ENCODE data around the gene TMC7. TPM values are rescaled to one million over a fixed set of nuclear protein-coding genes. Genes with fewer than 3 reads are reported as not detected.

TMC7 gene
- total and polyA plus RNA-seq, 9 of the 15 experiments (the other 6 are each of a cell fraction or from before 2014, with no cell fraction given): 0.08 to 2.0 (median 1.5) TPM

DNA sequence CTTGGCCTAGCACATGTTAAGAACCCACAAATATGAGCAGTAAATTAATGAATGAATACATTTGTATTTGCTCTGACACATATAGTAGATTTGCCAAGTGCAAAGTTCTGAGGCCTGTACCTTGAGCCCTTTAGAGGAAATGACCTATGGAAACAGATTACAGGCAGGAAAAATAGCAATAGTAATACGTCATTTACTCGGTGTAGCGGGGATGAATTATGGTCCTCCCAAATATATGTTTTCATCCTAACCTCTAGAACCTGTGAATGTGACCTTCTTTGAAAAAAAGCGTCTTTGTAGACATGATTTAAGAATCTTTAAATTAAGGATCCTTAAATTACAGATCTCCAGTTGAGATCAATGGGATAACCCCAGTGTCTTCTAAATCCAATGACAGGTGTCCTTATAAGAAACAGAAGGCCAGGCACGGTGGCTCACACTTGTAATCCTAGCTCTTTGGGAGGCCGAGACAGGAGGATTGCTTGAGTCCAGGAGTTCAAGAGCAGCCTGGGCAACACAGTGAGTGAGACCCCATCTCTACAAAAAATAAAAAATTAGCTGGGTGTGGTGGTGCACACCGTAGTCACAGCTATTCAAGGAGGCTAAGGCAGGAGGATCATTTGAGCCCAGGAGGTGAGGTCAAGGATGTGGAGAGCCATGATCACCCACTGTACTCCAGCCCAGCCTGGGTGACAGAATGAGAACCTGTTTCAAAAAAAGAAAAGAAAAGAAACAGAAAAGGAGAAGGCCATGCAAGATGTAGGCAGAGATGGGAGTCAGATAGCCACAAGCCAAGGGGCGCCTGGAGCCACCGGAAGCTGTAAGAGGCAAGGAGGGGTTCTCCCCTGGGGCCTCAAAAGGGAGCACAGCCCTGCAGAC lies 124.9 kb downstream of the TMC7 start:
- in situ Hi-C loops (cut with MboI): no loop called here
- no peak for FAIRE-seq
- H3K4me2 ChIP-seq (ENCODE audit: insufficient read depth, low read length): no peak overlapping the region
- TF ChIP-seq CREB1 (IDR thresholded peaks at IDR 0.05) (no peak), CREB1 (CRISPR knock-in tag; IDR thresholded peaks at IDR 0.05) (no peak), ZNF384 (IDR thresholded peaks at IDR 0.05; ENCODE audit: low read depth, low read length) (no peak), ZBTB43 (CRISPR knock-in tag; IDR thresholded peaks at IDR 0.05) (no peak), PTTG1 (tag; IDR thresholded peaks at IDR 0.05; ENCODE audit: low read depth) (no peak), SREBF2 (CRISPR knock-in tag; IDR thresholded peaks at IDR 0.05) (no peak), TAF7 (tag; IDR thresholded peaks at IDR 0.05) (no peak), GABPB1 (CRISPR knock-in tag; IDR thresholded peaks at IDR 0.05) (no peak), GMEB1 (CRISPR knock-in tag; IDR thresholded peaks at IDR 0.05) (no peak), HBP1 (CRISPR knock-in tag; IDR thresholded peaks at IDR 0.05) (no peak)
- TF ChIP-seq, protein P1, sequence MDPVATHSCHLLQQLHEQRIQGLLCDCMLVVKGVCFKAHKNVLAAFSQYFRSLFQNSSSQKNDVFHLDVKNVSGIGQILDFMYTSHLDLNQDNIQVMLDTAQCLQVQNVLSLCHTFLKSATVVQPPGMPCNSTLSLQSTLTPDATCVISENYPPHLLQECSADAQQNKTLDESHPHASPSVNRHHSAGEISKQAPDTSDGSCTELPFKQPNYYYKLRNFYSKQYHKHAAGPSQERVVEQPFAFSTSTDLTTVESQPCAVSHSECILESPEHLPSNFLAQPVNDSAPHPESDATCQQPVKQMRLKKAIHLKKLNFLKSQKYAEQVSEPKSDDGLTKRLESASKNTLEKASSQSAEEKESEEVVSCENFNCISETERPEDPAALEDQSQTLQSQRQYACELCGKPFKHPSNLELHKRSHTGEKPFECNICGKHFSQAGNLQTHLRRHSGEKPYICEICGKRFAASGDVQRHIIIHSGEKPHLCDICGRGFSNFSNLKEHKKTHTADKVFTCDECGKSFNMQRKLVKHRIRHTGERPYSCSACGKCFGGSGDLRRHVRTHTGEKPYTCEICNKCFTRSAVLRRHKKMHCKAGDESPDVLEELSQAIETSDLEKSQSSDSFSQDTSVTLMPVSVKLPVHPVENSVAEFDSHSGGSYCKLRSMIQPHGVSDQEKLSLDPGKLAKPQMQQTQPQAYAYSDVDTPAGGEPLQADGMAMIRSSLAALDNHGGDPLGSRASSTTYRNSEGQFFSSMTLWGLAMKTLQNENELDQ (CRISPR knock-in tag; IDR thresholded peaks at IDR 0.05; ENCODE audit: borderline replicate concordance): no peak

More for the DNA sequence above, 124.9 kb downstream of the TMC7 start:
- intact Hi-C loops (cut with micrococcal nuclease): no loop called here
- no peak overlapping the region for H3K9ac ChIP-seq (ENCODE audit: insufficient read depth in 1 of 2, low read depth in 2 of 2, low read length in 2 of 2)
- H3K27ac ChIP-seq (ENCODE audit: extremely low read depth, low read depth, low read length): no peak overlapping the region
- BruUV-seq (replicated peaks): no TSS peak
- DNase-seq (ENCODE audit: extremely low read depth in 1 of 4, low spot score in 3 of 4) (no peak), ATAC-seq (no peak)
- no peaks in the 10 kb centered on the region for H3K9me1 ChIP-seq (ENCODE audit: control insufficient read depth, insufficient read depth, low read length)
- H3K27me3 ChIP-seq (ENCODE audit: control insufficient read depth in 2 of 2, insufficient read depth in 2 of 2, low read length in 2 of 2): peaks cover 3 to 5% of the 10 kb centered on the region in 2 experiments; a peak in 1 of 5 replicates
- no peak overlapping the region for H2AFZ ChIP-seq (ENCODE audit: low read depth, low read length)
- ChIA-PET POLR2A (interaction anchor here (0.6 to 1.7 kb wide), 7 partner anchors 8 to 86 kb away, joined by 3 to 6 read pairs (median 3); no protein-coding TSS in a partner anchor), CTCF (ENCODE audit: low intra/inter-chr PET ratio) (no interaction called here)
- H3K79me2 ChIP-seq (ENCODE audit: control insufficient read depth, insufficient read depth, low read length): no peaks in the 10 kb centered on the region
- no peaks in the 10 kb centered on the region for H3K9me3 ChIP-seq (replicated peaks; ENCODE audit: control insufficient read depth, insufficient read depth, low read depth, low read length)
- H3K36me3 ChIP-seq (ENCODE audit: control insufficient read depth, insufficient read depth, low read length): no peaks in the 10 kb centered on the region
- 58% methylated on average over 9 of the region's 9 CpGs for WGBS (ENCODE audit: insufficient coverage, low coverage, missing lambda C conversion rate)
- no peaks in the 10 kb centered on the region; the same call in 1 of the 2 replicates for H4K20me1 ChIP-seq (replicated peaks; ENCODE audit: control insufficient read depth, insufficient read depth, low read length)
- H3K4me3 ChIP-seq: no peak overlapping the region
- H3K4me1 ChIP-seq (replicated peaks in 1 of 2; ENCODE audit: control insufficient read depth in 2 of 2, insufficient read depth in 2 of 2, low read length in 2 of 2): peaks cover 0 to 4% of the 10 kb centered on the region in 2 experiments; a peak in 2 of 5 replicates

All from K562 (cell line).